GM23338 (cell line): Measurements from ENCODE around the gene SPACA7. TPM values are rescaled to one million over a fixed set of nuclear protein-coding genes. Genes with fewer than 3 reads are reported as not detected.

Experiments
- ATAC-seq: fragments of 200-7000 bp; cut with Tn5 transposase; 3 replicates; pipeline ENCODE4 v1.9.1; 2020
- DNase-seq: peaks from one replicate; pipeline ENCODE4 v3.0.0-alpha.2; 2015; ENCODE audit warnings: low spot score
- H2AFZ ChIP-seq: fragments of 200-600 bp; sonication (generic); 2 replicates; pipeline ENCODE4 v1.8.0; 2016; ENCODE audit warnings: antibody characterized with exemption, mild to moderate bottlenecking, moderate library complexity
- H3F3A ChIP-seq: fragments of 200-600 bp; sonication (generic); replicated peaks from 2 replicates; pipeline ENCODE4 v1.8.0; 2017; ENCODE audit warnings: antibody characterized with exemption, mixed run types, low read depth
- H3K27ac ChIP-seq: fragments of 200-600 bp; sonication (generic); 2 replicates; pipeline ENCODE4 v1.6.1; 2016; ENCODE audit warnings: low read depth
- H3K27me3 ChIP-seq: fragments of 200-600 bp; sonication (generic); 2 replicates; pipeline ENCODE4 v1.8.0; 2016; ENCODE audit warnings: mild to moderate bottlenecking, mixed run types, moderate library complexity; ENCODE audit not compliant: insufficient read depth
- H3K36me3 ChIP-seq: fragments of 200-600 bp; sonication (generic); 2 replicates; pipeline ENCODE4 v1.8.0; 2016; ENCODE audit warnings: mild to moderate bottlenecking; ENCODE audit not compliant: insufficient read depth
- H3K4me1 ChIP-seq: fragments of 200-600 bp; sonication (generic); 2 replicates; pipeline ENCODE4 v1.8.0; 2016; ENCODE audit warnings: mild to moderate bottlenecking, moderate library complexity; ENCODE audit not compliant: insufficient read depth
- H3K4me2 ChIP-seq: fragments of 200-600 bp; sonication (generic); 2 replicates; pipeline ENCODE4 v1.7.1; 2017; ENCODE audit warnings: mixed run types
- H3K4me3 ChIP-seq: fragments of 200-600 bp; sonication (generic); 2 replicates; pipeline ENCODE4 v1.6.1; 2016; ENCODE audit warnings: mixed run types
- H3K79me2 ChIP-seq: fragments of 200-600 bp; sonication (generic); replicated peaks from 2 replicates; pipeline ENCODE4 v1.8.0; 2017; ENCODE audit warnings: mild to moderate bottlenecking; ENCODE audit not compliant: insufficient read depth
- H3K9me2 ChIP-seq: fragments of 200-600 bp; sonication (generic); 2 replicates; pipeline ENCODE4 v1.8.0; 2017; ENCODE audit not compliant: insufficient read depth
- H4K20me1 ChIP-seq: fragments of 200-600 bp; sonication (generic); replicated peaks from 2 replicates; pipeline ENCODE4 v1.8.0; 2017; ENCODE audit warnings: mild to moderate bottlenecking; ENCODE audit not compliant: insufficient read depth
- H3K27ac Mint-ChIP-seq: 2 replicates; pipeline ENCODE4 v1.8.0; 2020; ENCODE audit warnings: inconsistent platforms, mild to moderate bottlenecking, moderate library complexity, mixed read lengths
- H3K27me3 Mint-ChIP-seq: 3 replicates; pipeline ENCODE4 v1.8.0; 2022; ENCODE audit warnings: low read depth, mild to moderate bottlenecking, moderate library complexity, mixed read lengths, inconsistent platforms; ENCODE audit not compliant: insufficient read depth, poor library complexity
- H3K36me3 Mint-ChIP-seq: 3 replicates; pipeline ENCODE4 v1.8.0; 2021; ENCODE audit warnings: low read depth, mild to moderate bottlenecking, inconsistent platforms, moderate library complexity, mixed read lengths
- H3K4me1 Mint-ChIP-seq: 3 replicates; pipeline ENCODE4 v1.8.0; 2020; ENCODE audit warnings: mild to moderate bottlenecking, inconsistent platforms, mixed read lengths
- H3K4me3 Mint-ChIP-seq: 3 replicates; pipeline ENCODE4 v1.8.0; 2021; ENCODE audit warnings: moderate library complexity, mild to moderate bottlenecking, inconsistent platforms, mixed read lengths
- H3K9me3 Mint-ChIP-seq: 3 replicates; pipeline ENCODE4 v1.8.0; 2020; ENCODE audit warnings: moderate library complexity, mild to moderate bottlenecking, inconsistent platforms, mixed read lengths
- CREB1 ChIP-seq: fragments of 250-450 bp; sonication (Bioruptor Pico); IDR thresholded peaks from 2 replicates; pipeline ENCODE4 v1.5.0; 2020; ENCODE audit warnings: low read depth, mild to moderate bottlenecking, moderate library complexity
- EZH2 ChIP-seq: fragments of 200-600 bp; sonication (generic); IDR thresholded peaks from one replicate; pipeline ENCODE4 v1.8.0; 2017; ENCODE audit warnings: antibody characterized with exemption, mild to moderate bottlenecking, low read depth; ENCODE audit not compliant: unreplicated experiment
- EZH2phosphoT487 ChIP-seq: fragments of 200-600 bp; sonication (generic); IDR thresholded peaks from one replicate; pipeline ENCODE4 v1.8.1; 2018; ENCODE audit warnings: antibody characterized with exemption; ENCODE audit not compliant: unreplicated experiment
- JUNB ChIP-seq: IDR thresholded peaks from one replicate; pipeline ENCODE4 v1.6.1; 2016; ENCODE audit warnings: antibody characterized with exemption; ENCODE audit not compliant: unreplicated experiment
- NANOG ChIP-seq: IDR thresholded peaks from 2 replicates; pipeline ENCODE4 v1.6.1; 2016; ENCODE audit warnings: antibody characterized with exemption, borderline replicate concordance
- POLR2AphosphoS5 ChIP-seq: IDR thresholded peaks from 2 replicates; pipeline ENCODE4 v1.6.1; 2016; ENCODE audit warnings: antibody characterized with exemption, low read depth
- STAT1 ChIP-seq: IDR thresholded peaks from one replicate; pipeline ENCODE4 v1.6.1; 2016; ENCODE audit warnings: antibody characterized with exemption; ENCODE audit not compliant: unreplicated experiment
- ZNF114 ChIP-seq: fragments of 250-450 bp; sonication (Bioruptor Pico); IDR thresholded peaks from 2 replicates; pipeline ENCODE4 v1.5.0; 2020; ENCODE audit warnings: mild to moderate bottlenecking, moderate library complexity
- ZNF331 ChIP-seq: fragments of 250-450 bp; sonication (Bioruptor Pico); IDR thresholded peaks from 2 replicates; pipeline ENCODE4 v1.5.0; 2020; ENCODE audit warnings: low read depth, mild to moderate bottlenecking, moderate library complexity
- polyA plus RNA-seq: library from polyadenylated mRNA; unstranded; fragments of >200 nt; fragmentation: Nextera tagmentation; extraction: Ambion mirVana; gene quantifications from 2 replicates; pipeline ENCODE4 v1.2.1, GENCODE V29; 2016
- total RNA-seq: library from RNA; depleted of rRNA; stranded (reverse); fragments of >200 nt; shearing (Covaris generic); gene quantifications from 2 replicates; pipeline ENCODE4 v1.2.3, GENCODE V29; 2014
- TF ChIP-seq, protein P1 (sequence below): IDR thresholded peaks from one replicate; pipeline ENCODE4 v1.6.1; 2018; ENCODE audit warnings: antibody characterized with exemption; ENCODE audit not compliant: unreplicated experiment
- TF ChIP-seq, protein P2 (sequence below): IDR thresholded peaks from 2 replicates; pipeline ENCODE4 v1.6.1; 2016; ENCODE audit warnings: antibody characterized with exemption
- TF ChIP-seq, protein P3 (sequence below): fragments of 250-450 bp; sonication (Bioruptor Pico); IDR thresholded peaks from 2 replicates; pipeline ENCODE4 v1.5.0; 2020; ENCODE audit warnings: mild to moderate bottlenecking, moderate library complexity
- TF ChIP-seq, protein P4 (sequence below), 2 experiments: fragments of 200-600 bp in 1 of 2; sonication (generic) in 1 of 2; conservative IDR thresholded peaks; 2 replicates each; pipeline versions ENCODE4 v1.5.1 to v1.6.1; 2016 to 2017; ENCODE audit warnings: antibody characterized with exemption in 2 of 2, low read depth in 2 of 2, mild to moderate bottlenecking in 2 of 2, moderate library complexity in 1 of 2

The SPACA7 gene
- total and polyA plus RNA-seq, 2 experiments from 2014 or later: not detected

DNA sequence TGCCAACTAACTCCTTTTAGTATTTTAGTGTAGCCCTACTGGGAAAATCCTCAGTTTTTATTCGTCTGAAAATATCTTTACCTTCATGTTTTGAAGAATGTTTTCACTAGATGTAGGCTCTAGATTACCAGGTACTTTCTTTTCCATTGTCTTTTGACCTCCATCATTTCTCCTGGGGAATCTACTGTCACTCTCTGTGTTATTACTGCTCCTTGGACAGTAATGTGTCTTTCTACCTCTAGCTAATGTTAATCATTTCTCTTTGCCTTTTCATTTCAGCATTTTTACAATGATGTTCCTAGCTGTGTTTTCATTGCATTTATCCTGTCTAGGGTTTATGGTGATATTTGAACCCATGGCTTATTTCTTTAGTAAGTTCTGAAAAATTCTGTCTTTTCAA, 61.9 kb downstream of the SPACA7 start:
- DNase-seq: no peak
- no peak overlapping the region for H3K4me2 ChIP-seq
- peaks cover 3% of the 10 kb centered on the region; the same call in 1 of the 3 replicates for H3K4me1 Mint-ChIP-seq
- no peak for ATAC-seq
- H3K36me3 Mint-ChIP-seq: peaks cover 6% of the 10 kb centered on the region; the same call in 1 of the 3 replicates
- no peaks in the 10 kb centered on the region for H3K4me1 ChIP-seq
- H3K27ac Mint-ChIP-seq: no peak overlapping the region
- peaks cover 4% of the 10 kb centered on the region for H3K27me3 Mint-ChIP-seq
- H2AFZ ChIP-seq: no peak overlapping the region
- H4K20me1 ChIP-seq: no peaks in the 10 kb centered on the region
- no peak overlapping the region for H3K4me3 Mint-ChIP-seq
- no peaks in the 10 kb centered on the region for H3F3A ChIP-seq
- no peak overlapping the region for H3K4me3 ChIP-seq
- H3K27me3 ChIP-seq: no peaks in the 10 kb centered on the region
- peaks cover 28% of the 10 kb centered on the region for H3K9me3 Mint-ChIP-seq
- no peaks in the 10 kb centered on the region for H3K36me3 ChIP-seq
- H3K79me2 ChIP-seq: no peaks in the 10 kb centered on the region
- TF ChIP-seq, protein P1, sequence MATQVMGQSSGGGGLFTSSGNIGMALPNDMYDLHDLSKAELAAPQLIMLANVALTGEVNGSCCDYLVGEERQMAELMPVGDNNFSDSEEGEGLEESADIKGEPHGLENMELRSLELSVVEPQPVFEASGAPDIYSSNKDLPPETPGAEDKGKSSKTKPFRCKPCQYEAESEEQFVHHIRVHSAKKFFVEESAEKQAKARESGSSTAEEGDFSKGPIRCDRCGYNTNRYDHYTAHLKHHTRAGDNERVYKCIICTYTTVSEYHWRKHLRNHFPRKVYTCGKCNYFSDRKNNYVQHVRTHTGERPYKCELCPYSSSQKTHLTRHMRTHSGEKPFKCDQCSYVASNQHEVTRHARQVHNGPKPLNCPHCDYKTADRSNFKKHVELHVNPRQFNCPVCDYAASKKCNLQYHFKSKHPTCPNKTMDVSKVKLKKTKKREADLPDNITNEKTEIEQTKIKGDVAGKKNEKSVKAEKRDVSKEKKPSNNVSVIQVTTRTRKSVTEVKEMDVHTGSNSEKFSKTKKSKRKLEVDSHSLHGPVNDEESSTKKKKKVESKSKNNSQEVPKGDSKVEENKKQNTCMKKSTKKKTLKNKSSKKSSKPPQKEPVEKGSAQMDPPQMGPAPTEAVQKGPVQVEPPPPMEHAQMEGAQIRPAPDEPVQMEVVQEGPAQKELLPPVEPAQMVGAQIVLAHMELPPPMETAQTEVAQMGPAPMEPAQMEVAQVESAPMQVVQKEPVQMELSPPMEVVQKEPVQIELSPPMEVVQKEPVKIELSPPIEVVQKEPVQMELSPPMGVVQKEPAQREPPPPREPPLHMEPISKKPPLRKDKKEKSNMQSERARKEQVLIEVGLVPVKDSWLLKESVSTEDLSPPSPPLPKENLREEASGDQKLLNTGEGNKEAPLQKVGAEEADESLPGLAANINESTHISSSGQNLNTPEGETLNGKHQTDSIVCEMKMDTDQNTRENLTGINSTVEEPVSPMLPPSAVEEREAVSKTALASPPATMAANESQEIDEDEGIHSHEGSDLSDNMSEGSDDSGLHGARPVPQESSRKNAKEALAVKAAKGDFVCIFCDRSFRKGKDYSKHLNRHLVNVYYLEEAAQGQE: no peak
- TF ChIP-seq, protein P2, sequence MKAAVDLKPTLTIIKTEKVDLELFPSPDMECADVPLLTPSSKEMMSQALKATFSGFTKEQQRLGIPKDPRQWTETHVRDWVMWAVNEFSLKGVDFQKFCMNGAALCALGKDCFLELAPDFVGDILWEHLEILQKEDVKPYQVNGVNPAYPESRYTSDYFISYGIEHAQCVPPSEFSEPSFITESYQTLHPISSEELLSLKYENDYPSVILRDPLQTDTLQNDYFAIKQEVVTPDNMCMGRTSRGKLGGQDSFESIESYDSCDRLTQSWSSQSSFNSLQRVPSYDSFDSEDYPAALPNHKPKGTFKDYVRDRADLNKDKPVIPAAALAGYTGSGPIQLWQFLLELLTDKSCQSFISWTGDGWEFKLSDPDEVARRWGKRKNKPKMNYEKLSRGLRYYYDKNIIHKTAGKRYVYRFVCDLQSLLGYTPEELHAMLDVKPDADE: no peak
- TF ChIP-seq ZNF331 (CRISPR knock-in tag) (no peak), ZNF114 (CRISPR knock-in tag) (no peak), NANOG (no peak), EZH2phosphoT487 (no peak), STAT1 (no peak), JUNB (no peak), EZH2 (no peak), POLR2AphosphoS5 (no peak), CREB1 (CRISPR knock-in tag) (no peak)
- TF ChIP-seq, protein P3, sequence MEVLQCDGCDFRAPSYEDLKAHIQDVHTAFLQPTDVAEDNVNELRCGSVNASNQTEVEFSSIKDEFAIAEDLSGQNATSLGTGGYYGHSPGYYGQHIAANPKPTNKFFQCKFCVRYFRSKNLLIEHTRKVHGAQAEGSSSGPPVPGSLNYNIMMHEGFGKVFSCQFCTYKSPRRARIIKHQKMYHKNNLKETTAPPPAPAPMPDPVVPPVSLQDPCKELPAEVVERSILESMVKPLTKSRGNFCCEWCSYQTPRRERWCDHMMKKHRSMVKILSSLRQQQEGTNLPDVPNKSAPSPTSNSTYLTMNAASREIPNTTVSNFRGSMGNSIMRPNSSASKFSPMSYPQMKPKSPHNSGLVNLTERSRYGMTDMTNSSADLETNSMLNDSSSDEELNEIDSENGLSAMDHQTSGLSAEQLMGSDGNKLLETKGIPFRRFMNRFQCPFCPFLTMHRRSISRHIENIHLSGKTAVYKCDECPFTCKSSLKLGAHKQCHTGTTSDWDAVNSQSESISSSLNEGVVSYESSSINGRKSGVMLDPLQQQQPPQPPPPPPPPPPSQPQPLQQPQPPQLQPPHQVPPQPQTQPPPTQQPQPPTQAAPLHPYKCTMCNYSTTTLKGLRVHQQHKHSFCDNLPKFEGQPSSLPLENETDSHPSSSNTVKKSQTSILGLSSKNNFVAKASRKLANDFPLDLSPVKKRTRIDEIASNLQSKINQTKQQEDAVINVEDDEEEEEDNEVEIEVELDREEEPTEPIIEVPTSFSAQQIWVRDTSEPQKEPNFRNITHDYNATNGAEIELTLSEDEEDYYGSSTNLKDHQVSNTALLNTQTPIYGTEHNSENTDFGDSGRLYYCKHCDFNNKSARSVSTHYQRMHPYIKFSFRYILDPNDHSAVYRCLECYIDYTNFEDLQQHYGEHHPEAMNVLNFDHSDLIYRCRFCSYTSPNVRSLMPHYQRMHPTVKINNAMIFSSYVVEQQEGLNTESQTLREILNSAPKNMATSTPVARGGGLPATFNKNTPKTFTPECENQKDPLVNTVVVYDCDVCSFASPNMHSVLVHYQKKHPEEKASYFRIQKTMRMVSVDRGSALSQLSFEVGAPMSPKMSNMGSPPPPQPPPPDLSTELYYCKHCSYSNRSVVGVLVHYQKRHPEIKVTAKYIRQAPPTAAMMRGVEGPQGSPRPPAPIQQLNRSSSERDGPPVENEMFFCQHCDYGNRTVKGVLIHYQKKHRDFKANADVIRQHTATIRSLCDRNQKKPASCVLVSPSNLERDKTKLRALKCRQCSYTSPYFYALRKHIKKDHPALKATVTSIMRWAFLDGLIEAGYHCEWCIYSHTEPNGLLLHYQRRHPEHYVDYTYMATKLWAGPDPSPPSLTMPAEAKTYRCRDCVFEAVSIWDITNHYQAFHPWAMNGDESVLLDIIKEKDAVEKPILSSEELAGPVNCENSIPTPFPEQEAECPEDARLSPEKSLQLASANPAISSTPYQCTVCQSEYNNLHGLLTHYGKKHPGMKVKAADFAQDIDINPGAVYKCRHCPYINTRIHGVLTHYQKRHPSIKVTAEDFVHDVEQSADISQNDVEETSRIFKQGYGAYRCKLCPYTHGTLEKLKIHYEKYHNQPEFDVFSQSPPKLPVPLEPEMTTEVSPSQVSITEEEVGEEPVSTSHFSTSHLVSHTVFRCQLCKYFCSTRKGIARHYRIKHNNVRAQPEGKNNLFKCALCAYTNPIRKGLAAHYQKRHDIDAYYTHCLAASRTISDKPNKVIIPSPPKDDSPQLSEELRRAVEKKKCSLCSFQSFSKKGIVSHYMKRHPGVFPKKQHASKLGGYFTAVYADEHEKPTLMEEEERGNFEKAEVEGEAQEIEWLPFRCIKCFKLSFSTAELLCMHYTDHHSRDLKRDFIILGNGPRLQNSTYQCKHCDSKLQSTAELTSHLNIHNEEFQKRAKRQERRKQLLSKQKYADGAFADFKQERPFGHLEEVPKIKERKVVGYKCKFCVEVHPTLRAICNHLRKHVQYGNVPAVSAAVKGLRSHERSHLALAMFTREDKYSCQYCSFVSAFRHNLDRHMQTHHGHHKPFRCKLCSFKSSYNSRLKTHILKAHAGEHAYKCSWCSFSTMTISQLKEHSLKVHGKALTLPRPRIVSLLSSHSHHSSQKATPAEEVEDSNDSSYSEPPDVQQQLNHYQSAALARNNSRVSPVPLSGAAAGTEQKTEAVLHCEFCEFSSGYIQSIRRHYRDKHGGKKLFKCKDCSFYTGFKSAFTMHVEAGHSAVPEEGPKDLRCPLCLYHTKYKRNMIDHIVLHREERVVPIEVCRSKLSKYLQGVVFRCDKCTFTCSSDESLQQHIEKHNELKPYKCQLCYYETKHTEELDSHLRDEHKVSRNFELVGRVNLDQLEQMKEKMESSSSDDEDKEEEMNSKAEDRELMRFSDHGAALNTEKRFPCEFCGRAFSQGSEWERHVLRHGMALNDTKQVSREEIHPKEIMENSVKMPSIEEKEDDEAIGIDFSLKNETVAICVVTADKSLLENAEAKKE (CRISPR knock-in tag): no peak
- TF ChIP-seq, protein P4, sequence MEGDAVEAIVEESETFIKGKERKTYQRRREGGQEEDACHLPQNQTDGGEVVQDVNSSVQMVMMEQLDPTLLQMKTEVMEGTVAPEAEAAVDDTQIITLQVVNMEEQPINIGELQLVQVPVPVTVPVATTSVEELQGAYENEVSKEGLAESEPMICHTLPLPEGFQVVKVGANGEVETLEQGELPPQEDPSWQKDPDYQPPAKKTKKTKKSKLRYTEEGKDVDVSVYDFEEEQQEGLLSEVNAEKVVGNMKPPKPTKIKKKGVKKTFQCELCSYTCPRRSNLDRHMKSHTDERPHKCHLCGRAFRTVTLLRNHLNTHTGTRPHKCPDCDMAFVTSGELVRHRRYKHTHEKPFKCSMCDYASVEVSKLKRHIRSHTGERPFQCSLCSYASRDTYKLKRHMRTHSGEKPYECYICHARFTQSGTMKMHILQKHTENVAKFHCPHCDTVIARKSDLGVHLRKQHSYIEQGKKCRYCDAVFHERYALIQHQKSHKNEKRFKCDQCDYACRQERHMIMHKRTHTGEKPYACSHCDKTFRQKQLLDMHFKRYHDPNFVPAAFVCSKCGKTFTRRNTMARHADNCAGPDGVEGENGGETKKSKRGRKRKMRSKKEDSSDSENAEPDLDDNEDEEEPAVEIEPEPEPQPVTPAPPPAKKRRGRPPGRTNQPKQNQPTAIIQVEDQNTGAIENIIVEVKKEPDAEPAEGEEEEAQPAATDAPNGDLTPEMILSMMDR (conservative IDR thresholded peaks at IDR 0.05; ENCODE audit: low read depth in 2 of 2): no peak
- no peaks in the 10 kb centered on the region for H3K9me2 ChIP-seq
- H3K27ac ChIP-seq: no peak overlapping the region
